Ectodermal cell (in vitro differentiated cells): ENCODE measurements around the gene PRDM10. TPM values are rescaled to one million over a fixed set of nuclear protein-coding genes. Genes with fewer than 3 reads are reported as not detected.

Source experiments
- H3K27ac ChIP-seq: 2 replicates; pipeline ENCODE4 v1.7.0; 2013; ENCODE audit warnings: mild to moderate bottlenecking, low read depth, low read length; ENCODE audit not compliant: insufficient read depth, poor library complexity, severe bottlenecking
- H3K27me3 ChIP-seq: 2 replicates; pipeline ENCODE4 v1.7.0; 2013; ENCODE audit warnings: mild to moderate bottlenecking, low read length; ENCODE audit not compliant: insufficient read depth, control insufficient read depth, poor library complexity, severe bottlenecking
- H3K36me3 ChIP-seq: one replicate; pipeline ENCODE4 v1.7.0; 2013; ENCODE audit warnings: low read length; ENCODE audit not compliant: control insufficient read depth, insufficient read depth
- H3K4me1 ChIP-seq: one replicate; pipeline ENCODE4 v1.7.0; 2013; ENCODE audit warnings: low read length; ENCODE audit not compliant: control insufficient read depth, insufficient read depth
- H3K4me3 ChIP-seq: 2 replicates; pipeline ENCODE4 v1.7.0; 2013; ENCODE audit warnings: low read depth, low read length, control low read depth; ENCODE audit not compliant: insufficient read depth
- H3K9me3 ChIP-seq: 2 replicates; pipeline ENCODE4 v1.7.0; 2013; ENCODE audit warnings: mild to moderate bottlenecking, low read length, moderate library complexity; ENCODE audit not compliant: control insufficient read depth
- WGBS, 2 experiments: methylation state at CpG; one replicate each; pipeline ENCODE4 v1.1.7; 2013; ENCODE audit warnings: missing lambda C conversion rate in 2 of 2; 5-methylcytosine and 5-hydroxymethylcytosine counted together
- polyA plus RNA-seq, 4 experiments: library from polyadenylated mRNA; stranded (reverse); fragments of 50-300 nt; gene quantifications; one replicate each; pipeline ENCODE4 v1.2.3, GENCODE V29; 2013

PRDM10 gene
- 12.4 TPM for polyA plus RNA-seq (2013, experiment 1 of 4)
- 11.7 TPM for polyA plus RNA-seq (2013, experiment 2 of 4)
- polyA plus RNA-seq (2013, experiment 3 of 4): 9.4 TPM
- polyA plus RNA-seq (2013, experiment 4 of 4): 10.8 TPM

- Histone ChIP-seq H3K27me3 (no peaks in the 10 kb centered on the region), H3K36me3 (no peaks in the 10 kb centered on the region), H3K9me3 (no peaks in the 10 kb centered on the region), H3K4me3 (peak within 1 kb of the TSS; percentile 70), H3K4me1 (no peaks in the 10 kb centered on the region), H3K27ac (peak within 1 kb of the TSS; percentile 100)
- 0% methylated on average over 32 to 33 of the region's 33 CpGs for WGBS, 2 experiments
Measured at GRCh38 chr11:130002352-130002845, at the start of gene PRDM10. Gene PRDM10 (minus strand): TSS chr11:130002835. CDS start chr11:129960964, 41,871 bp downstream.

- Histone ChIP-seq H3K27ac (no peak overlapping the region), H3K4me1 (peaks cover 5% of the 10 kb centered on the region), H3K9me3 (no peaks in the 10 kb centered on the region), H3K36me3 (no peaks in the 10 kb centered on the region), H3K4me3 (no peak overlapping the region), H3K27me3 (no peaks in the 10 kb centered on the region)
- 95 to 96% methylated on average over 1 of the region's 1 CpG for WGBS, 2 experiments
Measured at GRCh38 chr11:130051082-130051481, 48.4 kb upstream of the PRDM10 start.

- H3K27me3 ChIP-seq: no peaks in the 10 kb centered on the region
- 40 to 42% methylated on average over 2 of the region's 2 CpGs for WGBS, 2 experiments
- no peaks in the 10 kb centered on the region for H3K9me3 ChIP-seq
- peaks cover 5% of the 10 kb centered on the region for H3K4me1 ChIP-seq
- H3K27ac ChIP-seq: no peak overlapping the region
- H3K36me3 ChIP-seq: no peaks in the 10 kb centered on the region
- H3K4me3 ChIP-seq: no peak overlapping the region
Measured at GRCh38 chr11:130050257-130050656, 47.6 kb upstream of the PRDM10 start.

GRCh38 chr11:130049328-130049771 lies 46.7 kb upstream of the PRDM10 start:
- WGBS, 2 experiments: 86 to 96% methylated on average over 1 of the region's 1 CpG
- H3K36me3 ChIP-seq: no peaks in the 10 kb centered on the region
- no peaks in the 10 kb centered on the region for H3K9me3 ChIP-seq
- no peak overlapping the region for H3K27ac ChIP-seq
- no peaks in the 10 kb centered on the region for H3K27me3 ChIP-seq
- peaks cover 5% of the 10 kb centered on the region for H3K4me1 ChIP-seq
- H3K4me3 ChIP-seq: no peak overlapping the region

- no peak overlapping the region for H3K27ac ChIP-seq
- H3K27me3 ChIP-seq: no peaks in the 10 kb centered on the region
- no peaks in the 10 kb centered on the region for H3K36me3 ChIP-seq
- no peak overlapping the region for H3K4me3 ChIP-seq
- no peaks in the 10 kb centered on the region for H3K9me3 ChIP-seq
- H3K4me1 ChIP-seq: peaks cover 5% of the 10 kb centered on the region
- WGBS, 2 experiments: 88 to 96% methylated on average over 1 of the region's 1 CpG
Measured at GRCh38 chr11:130047141-130047540, 44.5 kb upstream of the PRDM10 start.

GRCh38 chr11:130043575-130043974 lies 40.9 kb upstream of the PRDM10 start:
- Histone ChIP-seq H3K4me1 (no peaks in the 10 kb centered on the region), H3K27me3 (no peaks in the 10 kb centered on the region), H3K4me3 (no peak overlapping the region), H3K27ac (no peak overlapping the region), H3K9me3 (no peaks in the 10 kb centered on the region), H3K36me3 (no peaks in the 10 kb centered on the region)
- WGBS, 2 experiments: 93% methylated on average over 5 of the region's 5 CpGs

- H3K4me1 ChIP-seq: peaks cover 3% of the 10 kb centered on the region
- no peaks in the 10 kb centered on the region for H3K36me3 ChIP-seq
- H3K27me3 ChIP-seq: no peaks in the 10 kb centered on the region
- no peaks in the 10 kb centered on the region for H3K9me3 ChIP-seq
- WGBS, 2 experiments: 92 to 93% methylated on average over 16 of the region's 16 CpGs
- no peak overlapping the region for H3K27ac ChIP-seq
- no peak overlapping the region for H3K4me3 ChIP-seq
Measured at GRCh38 chr11:130042093-130042591, 39.5 kb upstream of the PRDM10 start.

- peaks cover 3% of the 10 kb centered on the region for H3K4me1 ChIP-seq
- no peaks in the 10 kb centered on the region for H3K36me3 ChIP-seq
- no peak overlapping the region for H3K27ac ChIP-seq
- no peak overlapping the region for H3K4me3 ChIP-seq
- 95 to 96% methylated on average over 49 of the region's 49 CpGs for WGBS, 2 experiments
- no peaks in the 10 kb centered on the region for H3K27me3 ChIP-seq
- H3K9me3 ChIP-seq: no peaks in the 10 kb centered on the region
Measured at GRCh38 chr11:130040281-130040940, 37.8 kb upstream of the PRDM10 start.

- Histone ChIP-seq H3K4me3 (no peak overlapping the region), H3K9me3 (no peaks in the 10 kb centered on the region), H3K27ac (no peak overlapping the region), H3K4me1 (peaks cover 3% of the 10 kb centered on the region), H3K36me3 (no peaks in the 10 kb centered on the region), H3K27me3 (no peaks in the 10 kb centered on the region)
- WGBS, 2 experiments: 72 to 83% methylated on average over 7 of the region's 7 CpGs
Measured at GRCh38 chr11:130037881-130038585, 35.4 kb upstream of the PRDM10 start.

- 86 to 92% methylated on average over 3 of the region's 3 CpGs for WGBS, 2 experiments
- no peak overlapping the region for H3K27ac ChIP-seq
Measured at GRCh38 chr11:130037058-130037457, 34.4 kb upstream of the PRDM10 start.

More at GRCh38 chr11:130037058-130037457, 34.4 kb upstream of the PRDM10 start:
- Histone ChIP-seq H3K27me3 (no peaks in the 10 kb centered on the region), H3K36me3 (no peaks in the 10 kb centered on the region), H3K9me3 (no peaks in the 10 kb centered on the region), H3K4me3 (no peak overlapping the region), H3K4me1 (peaks cover 3% of the 10 kb centered on the region)
